Adrenal gland (tissue), 12 donors: ENCODE data around the gene TTLL12. TPM values are rescaled to one million over a fixed set of nuclear protein-coding genes. Genes with fewer than 3 reads are reported as not detected.
A peak's percentile ranks its signal among the peaks of the same experiment; 100 is the strongest.
"Not testable (repeated sequence)": the region's sequence is repeated elsewhere in the genome, so short reads cannot be mapped to it uniquely, and the experiment has no call there.

ENCODE experiments used
- DNase-seq, 7 donors: peaks; one replicate each; pipeline ENCODE4 v3.0.0-alpha.2; 2019 to 2020
- H3K27ac ChIP-seq, 5 donors: fragments of 200-600 bp; sonication (generic) in 4 of 5; 1 replicate in 3 of 5; 2 replicates in 2 of 5; pipeline versions ENCODE4 v1.5.1 to v1.8.0; 2016 to 2020; ENCODE audit warnings: mild to moderate bottlenecking in 1 of 5
- H3K27me3 ChIP-seq: fragments of 200-600 bp; 2 replicates; pipeline ENCODE4 v1.8.0; 2021
- H3K36me3 ChIP-seq, 2 donors: fragments of 200-600 bp; replicated peaks in 1 of 2; 1 replicate in 1 of 2; 2 replicates in 1 of 2; pipeline versions ENCODE4 v1.5.1 to v1.8.0; 2018 to 2022
- H3K4me1 ChIP-seq, 2 donors: fragments of 200-600 bp; replicated peaks in 1 of 2; 1 replicate in 1 of 2; 2 replicates in 1 of 2; pipeline versions ENCODE4 v1.5.1 to v1.8.0; 2018 to 2021
- H3K4me3 ChIP-seq, 4 donors: fragments of 200-600 bp; sonication (generic) in 3 of 4; one replicate each; pipeline ENCODE4 v1.5.1; 2016 to 2018
- H3K9me3 ChIP-seq, 3 donors: fragments of 200-600 bp; sonication (generic) in 1 of 3; replicated peaks in 1 of 3; 1 replicate in 2 of 3; 2 replicates in 1 of 3; pipeline versions ENCODE4 v1.5.1 to v1.8.0; 2016 to 2021
- CTCF ChIP-seq, 6 experiments: fragments of 450-650 bp in 4 of 6; fragments of 200-600 bp in 2 of 6; sonication (generic) in 1 of 6; IDR thresholded peaks; 1 replicate in 5 of 6; 2 replicates in 1 of 6; pipeline versions ENCODE4 v1.5.1 to v1.8.0; 2016 to 2021; ENCODE audit warnings: antibody characterized with exemption in 6 of 6, mild to moderate bottlenecking in 2 of 6, moderate library complexity in 1 of 6
- POLR2A ChIP-seq, 2 donors: fragments of 450-650 bp; IDR thresholded peaks; one replicate each; pipeline ENCODE4 v1.6.1; 2017; ENCODE audit warnings: antibody characterized with exemption in 2 of 2, mild to moderate bottlenecking in 2 of 2, moderate library complexity in 1 of 2
- WGBS, 4 donors: extraction: QIAGEN DNeasy Blood & Tissue Kit in 2 of 4; methylation state at CpG; one replicate each; pipeline versions ENCODE4 v1.1.5 to v1.1.7; 2013 to 2017; 5-methylcytosine and 5-hydroxymethylcytosine counted together
- intact Hi-C, 2 donors: fragments of 100-400 bp; cut with DNase I; formaldehyde crosslinking; loops; one replicate each; pipeline versions ENCODE4 v1.14.1 to v1.15.0; 2022 to 2023
- polyA plus RNA-seq, 3 donors: library from polyadenylated mRNA; stranded (reverse); fragments of 200-250 nt in 2 of 3; fragments of 350-450 nt in 1 of 3; fragmentation: Illumina TruSeq in 1 of 3; extraction: RNeasy Lipid Tissue Mini Kit (QIAGEN cat#74804) in 1 of 3; gene quantifications; one replicate each; pipeline ENCODE4 v1.2.3, GENCODE V29; 2013 to 2014
- total RNA-seq, 9 donors: library from RNA; depleted of rRNA in 4 of 9; stranded (reverse); fragments of >200 nt in 4 of 9; fragments of 120-200 nt in 1 of 9; fragmentation: NEBNext Ultra II Directional in 1 of 9; extraction: Animal tissue kit (Norgen Biotek cat#: 25700) in 1 of 9; gene quantifications; one replicate each; pipeline versions ENCODE4 v1.1.0 to v1.2.4, GENCODE V29; 2013 to 2023
- donor health status: healthy with polysubstance abuse.
- donor health status: Bipolar disorder and iron deficiency.
- donor health status: DM: yes; HTN: yes; CAD: no.
- donor health status: DM: no; HTN: no; CAD: no.
- donor health status: DM: no; HTN: no; CAD: no.
- donor health status: DM: yes; HTN: yes; CAD: no.

The TTLL12 gene
- total and polyA plus RNA-seq, 12 donors, result 22.6 to 85.2 (median 59.2) TPM

- no peak for DNase-seq
- TF ChIP-seq POLR2A (IDR thresholded peaks at IDR 0.05) (no peak), CTCF (IDR thresholded peaks at IDR 0.05) (no peak)
- WGBS, 4 donors, result 52 to 69% (median 64%) methylated on average over 3 to 6 of the region's 6 CpGs
Measured at GRCh38 chr22:43148581-43148980, 38.4 kb downstream of the TTLL12 start.

GRCh38 chr22:43147821-43148220 is 39.1 kb downstream of the TTLL12 start:
- H3K4me1 ChIP-seq, result peaks cover 22 to 26% of the 10 kb centered on the region in 2 donors
- no peaks in the 10 kb centered on the region for H3K36me3 ChIP-seq
- TF ChIP-seq CTCF (IDR thresholded peaks at IDR 0.05), result no peak
- no peak for TF ChIP-seq POLR2A (IDR thresholded peaks at IDR 0.05)
- DNase-seq, result peak in 6 of 7 donors; percentile 52 to 72 (median 64)
- H3K27ac ChIP-seq, result peak overlapping the region in 1 of 5 donors; percentile 6
- no peaks in the 10 kb centered on the region for H3K27me3 ChIP-seq
- intact Hi-C loops, result no loop called here
- WGBS, 4 donors, result 40 to 49% (median 43%) methylated on average over 8 of the region's 8 CpGs
- no peaks in the 10 kb centered on the region for H3K9me3 ChIP-seq
- no peak overlapping the region for H3K4me3 ChIP-seq

More at GRCh38 chr22:43148581-43148980, 38.4 kb downstream of the TTLL12 start:
- intact Hi-C loops, result no loop called here
- Histone ChIP-seq H3K4me3 (no peak overlapping the region), H3K27me3 (no peaks in the 10 kb centered on the region), H3K36me3 (no peaks in the 10 kb centered on the region), H3K27ac (no peak overlapping the region), H3K4me1 (peaks cover 23 to 24% of the 10 kb centered on the region in 2 donors), H3K9me3 (no peaks in the 10 kb centered on the region)

GRCh38 chr22:43146332-43146731 is 40.6 kb downstream of the TTLL12 start:
- H3K27me3 ChIP-seq, H3K4me3 ChIP-seq, intact Hi-C loops, H3K9me3 ChIP-seq, H3K36me3 ChIP-seq: not testable (repeated sequence)
- 69 to 89% (median 76%) methylated on average over 15 of the region's 15 CpGs for WGBS, 4 donors
- H3K27ac ChIP-seq, result peak overlapping the region in 1 of 5 donors; percentile 66
- peak in 1 of 7 donors; percentile 28 for DNase-seq
- H3K4me1 ChIP-seq, result peaks cover 16 to 26% of the 10 kb centered on the region in 2 donors

GRCh38 chr22:43145371-43145770 is 41.6 kb downstream of the TTLL12 start:
- intact Hi-C loops, H3K4me3 ChIP-seq, H3K27ac ChIP-seq, H3K27me3 ChIP-seq, H3K9me3 ChIP-seq, H3K36me3 ChIP-seq, DNase-seq: not testable (repeated sequence)
- 84 to 93% (median 90%) methylated on average over 8 of the region's 8 CpGs for WGBS, 4 donors
- peaks cover 9 to 18% of the 10 kb centered on the region in 2 donors for H3K4me1 ChIP-seq

- H3K36me3 ChIP-seq, result peaks cover 0 to 8% of the 10 kb centered on the region in 2 donors
- no peaks in the 10 kb centered on the region for H3K27me3 ChIP-seq
- peaks cover 9 to 17% of the 10 kb centered on the region in 2 donors for H3K4me1 ChIP-seq
- intact Hi-C loops, result no loop called here
- no peak overlapping the region for H3K4me3 ChIP-seq
- H3K9me3 ChIP-seq, result no peaks in the 10 kb centered on the region
- DNase-seq, result no peak
- H3K27ac ChIP-seq, result no peak overlapping the region
- WGBS, 4 donors, result 68 to 73% (median 71%) methylated on average over 3 of the region's 3 CpGs
- TF ChIP-seq CTCF (IDR thresholded peaks at IDR 0.05), result no peak
- no peak for TF ChIP-seq POLR2A (IDR thresholded peaks at IDR 0.05)
Measured at GRCh38 chr22:43144949-43145348, 42.0 kb downstream of the TTLL12 start.
